Choroid plexus epithelial cell (primary cell): ENCODE results near the gene MIPOL1.
"Not testable (repeated sequence)": the region's sequence is repeated elsewhere in the genome, so short reads cannot be mapped to it uniquely, and the experiment has no call there.

Source experiments
- DNase-seq: peaks from one replicate; pipeline ENCODE4 v3.0.0-alpha.2; 2010; ENCODE audit warnings: low read depth
- H3K4me3 ChIP-seq: 2 replicates; pipeline ENCODE4 v1.5.1; 2011; ENCODE audit warnings: low read depth, mild to moderate bottlenecking, control low read depth, low read length, moderate library complexity
- TF ChIP-seq, protein P1 (sequence below): conservative IDR thresholded peaks from 2 replicates; pipeline ENCODE4 v1.5.1; 2011; ENCODE audit warnings: low read depth, mild to moderate bottlenecking, control low read depth, inconsistent platforms, low read length, moderate library complexity

The MIPOL1 gene

DNA sequence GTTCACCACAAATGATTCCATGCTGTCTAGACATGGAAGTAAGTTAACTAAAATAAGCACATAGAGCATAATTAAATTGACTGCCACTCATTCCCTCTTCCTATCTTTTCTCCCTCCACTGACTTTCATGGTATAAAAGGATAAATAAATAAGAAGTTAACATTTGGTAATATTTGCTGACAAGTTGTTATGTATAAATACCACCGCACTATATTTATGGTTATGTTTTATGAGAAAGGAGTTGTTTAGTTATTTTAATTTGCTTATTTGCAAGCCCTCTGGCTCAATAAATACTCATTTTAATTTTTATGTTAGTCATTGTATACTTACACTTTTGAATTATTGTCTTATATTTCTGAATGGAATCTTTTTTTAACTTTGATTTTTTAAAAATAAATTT, 113.5 kb downstream of the MIPOL1 start:
- TF ChIP-seq, protein P1, sequence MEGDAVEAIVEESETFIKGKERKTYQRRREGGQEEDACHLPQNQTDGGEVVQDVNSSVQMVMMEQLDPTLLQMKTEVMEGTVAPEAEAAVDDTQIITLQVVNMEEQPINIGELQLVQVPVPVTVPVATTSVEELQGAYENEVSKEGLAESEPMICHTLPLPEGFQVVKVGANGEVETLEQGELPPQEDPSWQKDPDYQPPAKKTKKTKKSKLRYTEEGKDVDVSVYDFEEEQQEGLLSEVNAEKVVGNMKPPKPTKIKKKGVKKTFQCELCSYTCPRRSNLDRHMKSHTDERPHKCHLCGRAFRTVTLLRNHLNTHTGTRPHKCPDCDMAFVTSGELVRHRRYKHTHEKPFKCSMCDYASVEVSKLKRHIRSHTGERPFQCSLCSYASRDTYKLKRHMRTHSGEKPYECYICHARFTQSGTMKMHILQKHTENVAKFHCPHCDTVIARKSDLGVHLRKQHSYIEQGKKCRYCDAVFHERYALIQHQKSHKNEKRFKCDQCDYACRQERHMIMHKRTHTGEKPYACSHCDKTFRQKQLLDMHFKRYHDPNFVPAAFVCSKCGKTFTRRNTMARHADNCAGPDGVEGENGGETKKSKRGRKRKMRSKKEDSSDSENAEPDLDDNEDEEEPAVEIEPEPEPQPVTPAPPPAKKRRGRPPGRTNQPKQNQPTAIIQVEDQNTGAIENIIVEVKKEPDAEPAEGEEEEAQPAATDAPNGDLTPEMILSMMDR: no peak
- no peak overlapping the region for H3K4me3 ChIP-seq
- no peak for DNase-seq

DNA sequence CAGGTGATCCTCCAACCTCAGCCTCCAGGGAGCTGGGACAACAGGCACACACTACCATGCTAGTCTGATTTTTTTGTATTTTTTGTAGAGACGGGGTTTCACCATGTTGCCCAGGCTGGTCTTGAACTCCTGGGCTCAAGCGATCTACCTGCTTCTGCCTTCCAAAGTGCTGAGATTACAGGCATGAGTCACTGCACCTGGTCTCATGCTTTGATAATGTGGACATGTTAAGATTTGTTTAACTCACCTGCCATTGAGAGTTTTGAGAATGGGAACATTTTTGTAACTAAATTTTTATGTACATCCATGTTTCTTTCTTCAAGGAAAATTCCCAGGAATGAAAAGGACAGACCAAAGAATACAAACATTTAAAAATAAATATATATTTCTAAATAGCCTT, 121.2 kb downstream of the MIPOL1 start:
- DNase-seq: no peak
- H3K4me3 ChIP-seq: no peak overlapping the region
- TF ChIP-seq, protein P1: no peak

DNA sequence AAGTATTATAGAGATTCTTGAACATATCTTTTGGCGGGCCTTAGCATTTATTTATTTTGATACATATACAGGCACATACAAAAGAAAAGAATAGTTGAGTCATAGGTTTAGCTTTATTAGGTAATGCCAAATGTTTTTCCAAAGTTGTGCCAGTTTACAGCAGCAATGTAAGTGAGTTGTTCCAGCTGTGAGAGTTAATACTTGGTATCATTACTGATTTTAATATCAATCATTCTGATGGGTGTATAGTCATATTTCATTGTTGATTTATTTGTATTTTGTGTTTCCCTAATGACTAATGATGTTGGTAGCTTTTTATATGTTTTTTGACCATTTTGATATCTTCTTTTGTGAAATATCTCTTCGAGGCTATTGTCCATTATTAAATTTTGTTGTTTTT, 122.4 kb downstream of the MIPOL1 start:
- DNase-seq: no peak
- TF ChIP-seq, protein P1: no peak
- H3K4me3 ChIP-seq: no peak overlapping the region

DNA sequence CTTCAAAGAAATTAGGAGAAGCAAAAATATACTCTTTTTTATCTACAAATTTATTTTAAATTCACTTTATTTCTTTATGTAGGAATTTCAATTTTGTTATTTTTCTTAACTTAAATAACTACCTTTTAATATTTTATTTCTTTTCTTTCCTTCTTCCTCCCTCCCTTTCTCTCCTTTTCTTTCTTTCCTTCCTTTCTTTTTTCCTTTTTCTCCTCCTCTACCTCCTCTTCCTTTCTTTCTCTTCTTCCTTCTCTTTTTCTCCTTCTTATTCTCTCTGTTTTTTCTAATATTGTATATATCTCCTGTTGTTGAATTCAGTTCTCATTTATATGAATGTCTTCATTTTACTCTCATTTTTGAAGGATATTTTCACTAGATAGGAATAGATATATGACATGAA, 127.6 kb downstream of the MIPOL1 start:
- no peak overlapping the region for H3K4me3 ChIP-seq
- no peak for DNase-seq
- TF ChIP-seq, protein P1: no peak

DNA sequence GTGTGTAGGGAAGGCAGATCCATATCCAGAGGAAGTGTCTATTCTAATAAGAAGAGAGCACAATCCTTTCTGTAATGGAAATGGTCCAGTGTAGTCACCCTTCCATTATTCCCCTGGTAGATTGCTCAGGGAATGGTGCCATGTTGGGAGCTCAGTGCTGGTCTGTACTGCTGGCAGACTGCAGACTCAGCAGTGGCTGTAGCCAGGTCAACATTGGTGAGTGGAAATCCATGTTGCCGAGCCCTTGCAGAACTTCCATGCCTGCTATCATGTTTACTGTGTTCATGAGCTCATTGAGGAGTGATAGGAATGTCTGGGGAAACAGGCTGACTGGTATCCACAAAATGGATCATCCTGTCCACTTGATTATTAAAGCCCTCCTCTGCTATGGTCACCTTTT, 128.7 kb downstream of the MIPOL1 start:
- DNase-seq: no peak
- no peak overlapping the region for H3K4me3 ChIP-seq
- TF ChIP-seq, protein P1: no peak

DNA sequence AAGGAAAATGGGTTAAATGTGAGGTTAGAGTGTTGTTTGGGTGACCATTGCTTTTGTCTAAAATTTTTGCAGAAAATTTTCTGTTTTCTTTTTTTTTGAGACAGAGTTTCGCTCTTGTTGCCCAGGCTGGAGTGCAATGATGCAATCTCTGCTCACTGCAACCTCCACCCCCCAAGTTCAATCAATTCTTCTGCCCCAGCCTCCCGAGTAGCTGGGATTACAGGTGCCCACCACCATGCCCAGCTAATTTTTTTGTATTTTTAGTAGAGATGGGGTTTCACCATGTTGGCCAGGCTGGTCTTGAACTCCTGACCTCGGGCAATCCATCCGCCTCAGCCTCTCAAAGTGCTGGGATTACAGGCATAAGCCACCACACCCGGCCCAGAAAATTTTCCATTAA, 130.2 kb downstream of the MIPOL1 start:
- DNase-seq, H3K4me3 ChIP-seq: not testable (repeated sequence)

DNA sequence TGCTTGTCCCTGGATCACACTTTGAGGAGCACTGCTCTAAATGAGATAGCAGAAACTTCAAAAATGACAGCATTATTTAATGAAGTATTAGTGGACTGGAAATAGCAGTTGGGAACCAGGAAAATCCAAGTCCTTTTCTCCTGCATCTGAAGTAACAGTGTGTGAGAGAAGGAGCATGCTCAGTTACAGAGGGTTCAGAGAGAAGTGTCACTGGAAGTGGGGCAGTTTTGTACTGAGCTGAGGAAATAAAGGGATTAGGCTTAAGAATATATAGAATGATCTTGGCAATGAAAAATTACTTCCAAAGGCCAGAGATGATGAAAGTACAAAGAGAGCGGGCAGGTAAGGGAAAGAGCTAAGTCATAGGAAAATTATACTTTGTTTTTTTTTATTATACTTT, 130.9 kb downstream of the MIPOL1 start:
- DNase-seq: no peak
- TF ChIP-seq, protein P1: no peak
- no peak overlapping the region for H3K4me3 ChIP-seq
